Ishikawa (cell line): ENCODE data around the gene SLC17A9.

Experiments used
- CEBPB ChIP-seq: IDR thresholded peaks from 2 replicates; pipeline ENCODE4 v1.6.1; 2012
- CREB1 ChIP-seq: IDR thresholded peaks from 2 replicates; pipeline ENCODE4 v1.6.1; 2012; ENCODE audit warnings: low read depth
- EP300 ChIP-seq: IDR thresholded peaks from 2 replicates; pipeline ENCODE4 v1.6.1; 2012; ENCODE audit warnings: borderline replicate concordance
- NFIC ChIP-seq: IDR thresholded peaks from 2 replicates; pipeline ENCODE4 v1.6.1; 2012
- RAD21 ChIP-seq: IDR thresholded peaks from 2 replicates; pipeline ENCODE4 v1.6.1; 2012; ENCODE audit warnings: low read depth
- TAF1 ChIP-seq: IDR thresholded peaks from 2 replicates; pipeline ENCODE4 v1.6.1; 2012; ENCODE audit warnings: low read depth, mild to moderate bottlenecking
- TEAD4 ChIP-seq: IDR thresholded peaks from 2 replicates; pipeline ENCODE4 v1.6.1; 2012
- YY1 ChIP-seq: IDR thresholded peaks from 2 replicates; pipeline ENCODE4 v1.6.1; 2012; ENCODE audit warnings: low read depth
- ZBTB7A ChIP-seq: IDR thresholded peaks from 2 replicates; pipeline ENCODE4 v1.6.1; 2012; ENCODE audit warnings: low read depth
- TF ChIP-seq, protein P1 (sequence below): IDR thresholded peaks from 2 replicates; pipeline ENCODE4 v1.6.1; 2012; ENCODE audit warnings: low read depth, mild to moderate bottlenecking
- TF ChIP-seq, protein P2 (sequence below): IDR thresholded peaks from 2 replicates; pipeline ENCODE4 v1.6.1; 2012
- TF ChIP-seq, protein P3 (sequence below): IDR thresholded peaks from 2 replicates; pipeline ENCODE4 v1.6.1; 2012

DNA sequence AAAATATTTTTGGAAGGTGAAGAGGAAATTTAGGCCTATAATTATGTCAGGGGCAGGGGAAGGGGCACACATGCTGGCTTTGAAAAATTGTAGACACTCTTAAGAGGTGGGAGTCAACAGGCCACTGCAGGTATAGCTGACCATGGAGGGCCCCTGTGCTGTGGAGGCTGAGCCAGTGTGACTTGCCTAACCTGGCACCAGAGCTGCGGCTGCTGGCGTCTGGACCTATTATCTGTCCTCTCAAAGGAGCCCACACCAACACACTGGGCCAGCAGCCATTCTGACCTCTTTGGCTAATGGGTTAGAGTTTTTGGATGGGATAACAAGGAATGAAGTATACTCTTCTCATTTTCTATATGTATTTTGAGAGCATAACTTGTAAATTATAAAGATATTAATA is 10.1 kb upstream of the SLC17A9 start:
- TF ChIP-seq, protein P1, sequence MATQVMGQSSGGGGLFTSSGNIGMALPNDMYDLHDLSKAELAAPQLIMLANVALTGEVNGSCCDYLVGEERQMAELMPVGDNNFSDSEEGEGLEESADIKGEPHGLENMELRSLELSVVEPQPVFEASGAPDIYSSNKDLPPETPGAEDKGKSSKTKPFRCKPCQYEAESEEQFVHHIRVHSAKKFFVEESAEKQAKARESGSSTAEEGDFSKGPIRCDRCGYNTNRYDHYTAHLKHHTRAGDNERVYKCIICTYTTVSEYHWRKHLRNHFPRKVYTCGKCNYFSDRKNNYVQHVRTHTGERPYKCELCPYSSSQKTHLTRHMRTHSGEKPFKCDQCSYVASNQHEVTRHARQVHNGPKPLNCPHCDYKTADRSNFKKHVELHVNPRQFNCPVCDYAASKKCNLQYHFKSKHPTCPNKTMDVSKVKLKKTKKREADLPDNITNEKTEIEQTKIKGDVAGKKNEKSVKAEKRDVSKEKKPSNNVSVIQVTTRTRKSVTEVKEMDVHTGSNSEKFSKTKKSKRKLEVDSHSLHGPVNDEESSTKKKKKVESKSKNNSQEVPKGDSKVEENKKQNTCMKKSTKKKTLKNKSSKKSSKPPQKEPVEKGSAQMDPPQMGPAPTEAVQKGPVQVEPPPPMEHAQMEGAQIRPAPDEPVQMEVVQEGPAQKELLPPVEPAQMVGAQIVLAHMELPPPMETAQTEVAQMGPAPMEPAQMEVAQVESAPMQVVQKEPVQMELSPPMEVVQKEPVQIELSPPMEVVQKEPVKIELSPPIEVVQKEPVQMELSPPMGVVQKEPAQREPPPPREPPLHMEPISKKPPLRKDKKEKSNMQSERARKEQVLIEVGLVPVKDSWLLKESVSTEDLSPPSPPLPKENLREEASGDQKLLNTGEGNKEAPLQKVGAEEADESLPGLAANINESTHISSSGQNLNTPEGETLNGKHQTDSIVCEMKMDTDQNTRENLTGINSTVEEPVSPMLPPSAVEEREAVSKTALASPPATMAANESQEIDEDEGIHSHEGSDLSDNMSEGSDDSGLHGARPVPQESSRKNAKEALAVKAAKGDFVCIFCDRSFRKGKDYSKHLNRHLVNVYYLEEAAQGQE, result no peak
- no peak for TF ChIP-seq CREB1
- TF ChIP-seq TEAD4, result no peak
- TF ChIP-seq NFIC, result no peak
- TF ChIP-seq, protein P2, sequence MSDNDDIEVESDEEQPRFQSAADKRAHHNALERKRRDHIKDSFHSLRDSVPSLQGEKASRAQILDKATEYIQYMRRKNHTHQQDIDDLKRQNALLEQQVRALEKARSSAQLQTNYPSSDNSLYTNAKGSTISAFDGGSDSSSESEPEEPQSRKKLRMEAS, result no peak
- TF ChIP-seq EP300, result no peak
- no peak for TF ChIP-seq RAD21
- no peak for TF ChIP-seq TAF1
- TF ChIP-seq CEBPB, result no peak
- TF ChIP-seq, protein P3, sequence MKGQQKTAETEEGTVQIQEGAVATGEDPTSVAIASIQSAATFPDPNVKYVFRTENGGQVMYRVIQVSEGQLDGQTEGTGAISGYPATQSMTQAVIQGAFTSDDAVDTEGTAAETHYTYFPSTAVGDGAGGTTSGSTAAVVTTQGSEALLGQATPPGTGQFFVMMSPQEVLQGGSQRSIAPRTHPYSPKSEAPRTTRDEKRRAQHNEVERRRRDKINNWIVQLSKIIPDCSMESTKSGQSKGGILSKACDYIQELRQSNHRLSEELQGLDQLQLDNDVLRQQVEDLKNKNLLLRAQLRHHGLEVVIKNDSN, result no peak
- no peak for TF ChIP-seq YY1
- no peak for TF ChIP-seq ZBTB7A
